Epithelial cell of proximal tubule (primary cell): ENCODE measurements around the gene CENPM. TPM values are rescaled to one million over a fixed set of nuclear protein-coding genes. Genes with fewer than 3 reads are reported as not detected.

ENCODE experiments used
- DNase-seq: peaks from one replicate; pipeline ENCODE4 v3.0.0-alpha.2; 2011; ENCODE audit warnings: low read depth
- H3K4me3 ChIP-seq: 2 replicates; pipeline ENCODE4 v1.5.1; 2011; ENCODE audit warnings: low read depth, mild to moderate bottlenecking, low read length
- total RNA-seq: library from RNA; depleted of rRNA; stranded (reverse); fragments of >200 nt; gene quantifications from 2 replicates; pipeline ENCODE4 v1.2.3, GENCODE V29; 2015
- TF ChIP-seq, protein P1 (sequence below): conservative IDR thresholded peaks from 2 replicates; pipeline ENCODE4 v1.5.1; 2012; ENCODE audit warnings: low read depth, mild to moderate bottlenecking, low read length

The CENPM gene
- total RNA-seq, 1 donor from 2014 or later, result 58.2 TPM

DNA sequence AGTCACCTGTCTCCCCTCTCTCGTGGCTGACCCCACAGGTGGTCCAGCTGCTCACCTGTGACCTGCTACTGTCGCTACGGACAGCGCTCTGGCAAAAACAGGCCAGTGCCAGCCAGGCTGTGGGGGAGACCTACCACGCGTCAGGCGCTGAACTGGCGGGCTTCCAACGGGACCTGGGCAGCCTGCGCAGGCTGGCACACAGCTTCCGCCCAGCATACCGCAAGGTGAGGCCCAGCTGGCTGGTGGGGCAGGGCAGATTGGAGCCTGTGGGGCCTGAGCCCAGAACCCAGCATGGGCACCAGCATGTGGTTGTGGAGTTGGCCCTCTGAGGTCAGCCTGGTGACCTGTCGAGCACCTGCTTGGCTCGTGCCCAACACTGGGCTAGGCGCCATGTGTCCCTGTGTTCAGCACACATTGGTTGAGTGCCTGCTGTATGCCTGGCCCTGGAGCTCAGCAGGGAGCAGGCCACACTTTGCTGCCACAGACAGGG is 44.0 kb downstream of the CENPM start:
- DNase-seq, result no peak
- H3K4me3 ChIP-seq, result no peak overlapping the region
- TF ChIP-seq, protein P1, sequence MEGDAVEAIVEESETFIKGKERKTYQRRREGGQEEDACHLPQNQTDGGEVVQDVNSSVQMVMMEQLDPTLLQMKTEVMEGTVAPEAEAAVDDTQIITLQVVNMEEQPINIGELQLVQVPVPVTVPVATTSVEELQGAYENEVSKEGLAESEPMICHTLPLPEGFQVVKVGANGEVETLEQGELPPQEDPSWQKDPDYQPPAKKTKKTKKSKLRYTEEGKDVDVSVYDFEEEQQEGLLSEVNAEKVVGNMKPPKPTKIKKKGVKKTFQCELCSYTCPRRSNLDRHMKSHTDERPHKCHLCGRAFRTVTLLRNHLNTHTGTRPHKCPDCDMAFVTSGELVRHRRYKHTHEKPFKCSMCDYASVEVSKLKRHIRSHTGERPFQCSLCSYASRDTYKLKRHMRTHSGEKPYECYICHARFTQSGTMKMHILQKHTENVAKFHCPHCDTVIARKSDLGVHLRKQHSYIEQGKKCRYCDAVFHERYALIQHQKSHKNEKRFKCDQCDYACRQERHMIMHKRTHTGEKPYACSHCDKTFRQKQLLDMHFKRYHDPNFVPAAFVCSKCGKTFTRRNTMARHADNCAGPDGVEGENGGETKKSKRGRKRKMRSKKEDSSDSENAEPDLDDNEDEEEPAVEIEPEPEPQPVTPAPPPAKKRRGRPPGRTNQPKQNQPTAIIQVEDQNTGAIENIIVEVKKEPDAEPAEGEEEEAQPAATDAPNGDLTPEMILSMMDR, result no peak

DNA sequence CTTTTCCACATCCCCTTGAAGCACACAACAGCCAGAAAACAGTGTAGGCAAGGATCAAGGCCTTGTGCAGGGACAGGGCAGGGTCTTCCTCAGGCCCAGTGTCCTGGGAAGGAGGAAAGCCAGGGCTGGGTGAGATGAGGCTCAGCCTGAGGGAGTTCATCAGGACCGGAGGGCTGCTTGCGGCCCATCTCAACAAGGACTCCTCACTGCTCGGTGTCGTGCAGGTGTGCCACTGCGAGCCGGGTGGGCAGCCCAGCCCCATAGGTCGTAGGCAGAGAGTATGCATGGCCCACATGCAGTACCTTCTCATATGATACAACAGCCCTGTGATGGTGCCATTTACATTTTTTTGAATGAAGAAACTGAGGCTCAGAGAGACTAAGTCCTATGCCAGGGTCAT is 44.9 kb downstream of the CENPM start:
- no peak overlapping the region for H3K4me3 ChIP-seq
- DNase-seq, result no peak
- TF ChIP-seq, protein P1, result no peak

DNA sequence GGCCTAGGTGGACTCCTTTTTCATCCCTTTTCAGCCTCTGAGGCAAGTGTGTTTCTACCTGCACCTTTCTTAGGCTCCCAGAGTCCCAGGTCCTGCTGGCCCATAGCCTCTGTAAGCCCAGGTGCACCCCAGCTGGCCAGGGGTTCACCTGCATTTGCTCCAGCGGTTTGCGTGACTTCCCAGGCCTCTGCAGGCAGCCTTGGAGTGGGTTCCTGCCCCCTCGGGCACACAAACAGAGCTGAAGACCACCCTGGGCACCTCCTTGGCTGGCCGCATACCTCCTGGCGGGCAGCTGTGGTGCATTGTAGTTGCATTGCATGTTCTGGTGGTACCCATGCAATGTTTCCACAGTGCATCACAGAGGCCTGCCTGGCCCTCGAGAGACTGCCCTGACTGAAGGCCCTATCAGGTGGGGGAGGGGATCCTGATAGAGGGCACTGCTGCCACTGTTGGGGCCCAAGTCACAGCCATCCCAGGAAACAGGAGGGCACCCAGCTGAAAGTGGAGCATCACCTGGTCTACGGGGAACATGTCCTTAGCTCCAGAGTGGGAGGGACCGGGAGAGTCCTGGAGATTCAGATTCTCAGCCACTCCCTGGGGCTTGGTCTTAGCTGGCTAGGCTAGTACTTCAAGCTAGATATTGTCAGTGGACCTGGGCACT is 46.2 kb downstream of the CENPM start:
- no peak for DNase-seq
- TF ChIP-seq, protein P1, result no peak
- H3K4me3 ChIP-seq, result no peak overlapping the region

DNA sequence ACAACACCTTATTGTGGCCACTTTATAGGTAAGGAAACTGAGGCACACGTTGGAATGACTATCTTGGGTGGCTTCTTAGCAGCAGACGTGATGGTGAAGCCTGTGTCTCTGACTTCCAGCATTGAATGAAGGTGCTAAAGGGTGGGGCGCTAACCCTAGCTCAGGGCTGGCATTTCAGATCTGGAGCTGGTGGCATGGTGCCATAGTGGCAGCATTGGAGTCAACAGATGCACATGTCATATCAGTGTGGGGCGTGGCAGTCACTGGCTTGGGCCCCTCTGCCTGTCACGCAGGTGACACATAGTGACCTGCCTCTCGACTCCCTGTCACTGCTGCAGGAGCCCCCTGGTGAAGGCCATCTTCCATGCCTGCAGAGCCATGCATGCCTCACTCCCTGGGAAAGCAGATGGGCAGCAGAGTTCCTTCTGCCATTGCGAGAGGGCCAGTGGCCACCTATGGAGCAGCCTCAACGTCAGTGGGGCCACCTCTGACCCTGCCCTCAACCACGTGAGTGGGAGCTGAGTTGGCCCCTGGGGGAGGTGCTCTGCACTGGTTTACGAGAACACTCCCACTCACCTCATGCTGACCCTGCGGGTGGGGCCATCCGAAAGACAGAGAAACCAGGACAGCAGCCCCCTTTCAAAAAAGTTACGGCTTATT is 46.8 kb downstream of the CENPM start:
- H3K4me3 ChIP-seq, result no peak overlapping the region
- DNase-seq, result no peak
- TF ChIP-seq, protein P1, result no peak

DNA sequence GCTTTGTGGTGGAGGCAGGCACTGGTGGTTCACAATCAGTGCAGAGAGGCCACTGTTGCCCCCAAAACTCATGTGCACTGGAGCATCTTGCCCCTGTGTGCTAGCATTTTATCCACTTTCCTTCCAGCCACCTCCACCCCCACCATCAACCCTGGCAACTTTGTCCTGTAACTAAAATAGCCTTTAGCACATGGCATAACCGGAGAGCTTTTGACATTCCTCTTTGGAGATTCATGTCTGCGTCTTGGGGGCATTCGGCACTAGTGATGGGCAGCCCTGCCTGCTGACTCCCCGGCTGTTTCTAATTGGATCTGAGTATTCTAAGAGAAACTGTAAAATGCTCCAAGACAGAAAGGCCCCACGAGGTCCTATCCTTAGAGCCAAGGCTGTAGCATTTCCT is 47.8 kb downstream of the CENPM start:
- TF ChIP-seq, protein P1, result no peak
- no peak overlapping the region for H3K4me3 ChIP-seq
- DNase-seq, result no peak

DNA sequence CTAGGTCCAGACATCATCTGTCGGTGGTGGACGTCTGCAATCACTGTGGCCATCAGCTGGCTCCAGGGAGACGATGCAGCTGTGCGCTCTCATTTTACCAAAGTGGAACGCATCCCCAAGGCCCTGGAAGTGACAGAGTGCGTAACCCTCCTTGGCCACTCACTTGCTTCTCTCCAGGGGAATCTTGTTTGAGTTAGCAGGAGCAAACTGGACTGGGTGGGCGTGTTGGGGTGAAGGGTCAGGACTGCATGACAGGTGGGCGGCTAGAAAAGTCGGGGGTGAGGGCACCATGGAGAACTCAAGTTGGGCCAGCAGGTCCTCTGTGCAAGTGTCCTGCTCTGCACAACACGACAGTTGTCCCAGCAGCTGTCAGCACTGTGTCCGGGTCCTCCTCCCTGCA is 48.3 kb downstream of the CENPM start:
- TF ChIP-seq, protein P1, result no peak
- H3K4me3 ChIP-seq, result no peak overlapping the region
- DNase-seq, result no peak
